ENCODE data around the gene ARFIP1.

DNA sequence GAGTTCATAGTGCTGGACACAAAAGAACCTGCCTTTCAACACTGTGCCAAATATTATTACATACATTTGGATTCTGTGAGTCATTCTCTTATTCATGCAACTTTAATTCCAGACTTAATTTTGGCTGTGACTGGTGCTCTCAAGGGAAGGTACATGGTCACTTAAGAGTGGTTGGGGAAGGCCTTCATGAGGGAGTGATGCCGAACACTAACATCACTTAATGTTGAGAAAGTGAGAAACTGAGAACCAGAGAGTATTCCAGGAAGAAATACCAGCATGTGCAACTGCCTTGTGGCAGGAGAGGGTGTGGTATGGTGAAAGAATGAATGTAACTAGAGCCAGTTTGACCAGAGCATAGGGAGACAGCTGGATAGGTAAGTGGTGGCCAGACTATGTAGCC, 114.9 kb downstream of the ARFIP1 start:
- TF ChIP-seq, protein P1, sequence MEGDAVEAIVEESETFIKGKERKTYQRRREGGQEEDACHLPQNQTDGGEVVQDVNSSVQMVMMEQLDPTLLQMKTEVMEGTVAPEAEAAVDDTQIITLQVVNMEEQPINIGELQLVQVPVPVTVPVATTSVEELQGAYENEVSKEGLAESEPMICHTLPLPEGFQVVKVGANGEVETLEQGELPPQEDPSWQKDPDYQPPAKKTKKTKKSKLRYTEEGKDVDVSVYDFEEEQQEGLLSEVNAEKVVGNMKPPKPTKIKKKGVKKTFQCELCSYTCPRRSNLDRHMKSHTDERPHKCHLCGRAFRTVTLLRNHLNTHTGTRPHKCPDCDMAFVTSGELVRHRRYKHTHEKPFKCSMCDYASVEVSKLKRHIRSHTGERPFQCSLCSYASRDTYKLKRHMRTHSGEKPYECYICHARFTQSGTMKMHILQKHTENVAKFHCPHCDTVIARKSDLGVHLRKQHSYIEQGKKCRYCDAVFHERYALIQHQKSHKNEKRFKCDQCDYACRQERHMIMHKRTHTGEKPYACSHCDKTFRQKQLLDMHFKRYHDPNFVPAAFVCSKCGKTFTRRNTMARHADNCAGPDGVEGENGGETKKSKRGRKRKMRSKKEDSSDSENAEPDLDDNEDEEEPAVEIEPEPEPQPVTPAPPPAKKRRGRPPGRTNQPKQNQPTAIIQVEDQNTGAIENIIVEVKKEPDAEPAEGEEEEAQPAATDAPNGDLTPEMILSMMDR (IDR thresholded peaks at IDR 0.05): no peak
- no peak for TF ChIP-seq EZH2 (IDR thresholded peaks at IDR 0.05; ENCODE audit: borderline replicate concordance, insufficient read depth, low read depth, low read length, poor library complexity, severe bottlenecking)
